Measurements from ENCODE around the gene CA10.

Gene CA10

GRCh38 chr17:51585514-51586104 lies 572.9 kb downstream of the CA10 start:
- Histone ChIP-seq H3K27ac (replicated peaks) (no peak overlapping the region), H3K4me3 (replicated peaks; ENCODE audit: insufficient read depth, low read length) (no peak overlapping the region), H3K27me3 (ENCODE audit: insufficient read depth, poor library complexity, severe bottlenecking) (no peaks in the 10 kb centered on the region)
- TF ChIP-seq GABPA (IDR thresholded peaks at IDR 0.05; ENCODE audit: low read depth) (no peak), POLR2AphosphoS5 (IDR thresholded peaks at IDR 0.05; ENCODE audit: low read depth) (no peak), SPI1 (IDR thresholded peaks at IDR 0.05; ENCODE audit: borderline replicate concordance, low read depth) (no peak)
- TF ChIP-seq, protein P1, sequence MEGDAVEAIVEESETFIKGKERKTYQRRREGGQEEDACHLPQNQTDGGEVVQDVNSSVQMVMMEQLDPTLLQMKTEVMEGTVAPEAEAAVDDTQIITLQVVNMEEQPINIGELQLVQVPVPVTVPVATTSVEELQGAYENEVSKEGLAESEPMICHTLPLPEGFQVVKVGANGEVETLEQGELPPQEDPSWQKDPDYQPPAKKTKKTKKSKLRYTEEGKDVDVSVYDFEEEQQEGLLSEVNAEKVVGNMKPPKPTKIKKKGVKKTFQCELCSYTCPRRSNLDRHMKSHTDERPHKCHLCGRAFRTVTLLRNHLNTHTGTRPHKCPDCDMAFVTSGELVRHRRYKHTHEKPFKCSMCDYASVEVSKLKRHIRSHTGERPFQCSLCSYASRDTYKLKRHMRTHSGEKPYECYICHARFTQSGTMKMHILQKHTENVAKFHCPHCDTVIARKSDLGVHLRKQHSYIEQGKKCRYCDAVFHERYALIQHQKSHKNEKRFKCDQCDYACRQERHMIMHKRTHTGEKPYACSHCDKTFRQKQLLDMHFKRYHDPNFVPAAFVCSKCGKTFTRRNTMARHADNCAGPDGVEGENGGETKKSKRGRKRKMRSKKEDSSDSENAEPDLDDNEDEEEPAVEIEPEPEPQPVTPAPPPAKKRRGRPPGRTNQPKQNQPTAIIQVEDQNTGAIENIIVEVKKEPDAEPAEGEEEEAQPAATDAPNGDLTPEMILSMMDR (IDR thresholded peaks at IDR 0.05; ENCODE audit: insufficient read depth, low read length) = no peak
- TF ChIP-seq, protein P2, sequence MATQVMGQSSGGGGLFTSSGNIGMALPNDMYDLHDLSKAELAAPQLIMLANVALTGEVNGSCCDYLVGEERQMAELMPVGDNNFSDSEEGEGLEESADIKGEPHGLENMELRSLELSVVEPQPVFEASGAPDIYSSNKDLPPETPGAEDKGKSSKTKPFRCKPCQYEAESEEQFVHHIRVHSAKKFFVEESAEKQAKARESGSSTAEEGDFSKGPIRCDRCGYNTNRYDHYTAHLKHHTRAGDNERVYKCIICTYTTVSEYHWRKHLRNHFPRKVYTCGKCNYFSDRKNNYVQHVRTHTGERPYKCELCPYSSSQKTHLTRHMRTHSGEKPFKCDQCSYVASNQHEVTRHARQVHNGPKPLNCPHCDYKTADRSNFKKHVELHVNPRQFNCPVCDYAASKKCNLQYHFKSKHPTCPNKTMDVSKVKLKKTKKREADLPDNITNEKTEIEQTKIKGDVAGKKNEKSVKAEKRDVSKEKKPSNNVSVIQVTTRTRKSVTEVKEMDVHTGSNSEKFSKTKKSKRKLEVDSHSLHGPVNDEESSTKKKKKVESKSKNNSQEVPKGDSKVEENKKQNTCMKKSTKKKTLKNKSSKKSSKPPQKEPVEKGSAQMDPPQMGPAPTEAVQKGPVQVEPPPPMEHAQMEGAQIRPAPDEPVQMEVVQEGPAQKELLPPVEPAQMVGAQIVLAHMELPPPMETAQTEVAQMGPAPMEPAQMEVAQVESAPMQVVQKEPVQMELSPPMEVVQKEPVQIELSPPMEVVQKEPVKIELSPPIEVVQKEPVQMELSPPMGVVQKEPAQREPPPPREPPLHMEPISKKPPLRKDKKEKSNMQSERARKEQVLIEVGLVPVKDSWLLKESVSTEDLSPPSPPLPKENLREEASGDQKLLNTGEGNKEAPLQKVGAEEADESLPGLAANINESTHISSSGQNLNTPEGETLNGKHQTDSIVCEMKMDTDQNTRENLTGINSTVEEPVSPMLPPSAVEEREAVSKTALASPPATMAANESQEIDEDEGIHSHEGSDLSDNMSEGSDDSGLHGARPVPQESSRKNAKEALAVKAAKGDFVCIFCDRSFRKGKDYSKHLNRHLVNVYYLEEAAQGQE (IDR thresholded peaks at IDR 0.05; ENCODE audit: insufficient replicate concordance, low read depth) = no peak
- no peak for DNase-seq (ENCODE audit: low read depth in 1 of 2, low spot score in 1 of 2)

- Histone ChIP-seq H3K27ac (replicated peaks) (no peak overlapping the region), H3K27me3 (ENCODE audit: insufficient read depth, poor library complexity, severe bottlenecking) (no peaks in the 10 kb centered on the region), H3K4me3 (replicated peaks; ENCODE audit: insufficient read depth, low read length) (no peak overlapping the region)
- peak; percentile 7 to 52 for DNase-seq (ENCODE audit: low read depth in 1 of 2, low spot score in 1 of 2)
- TF ChIP-seq SPI1 (IDR thresholded peaks at IDR 0.05; ENCODE audit: borderline replicate concordance, low read depth) = peak; percentile 81
- TF ChIP-seq, protein P1 (IDR thresholded peaks at IDR 0.05; ENCODE audit: insufficient read depth, low read length) = no peak
Observed at GRCh38 chr17:51580869-51581268, 577.6 kb downstream of the CA10 start.

Data from HL-60 (cell line).